Activated naive CD4-positive, alpha-beta T cell treated with anti-CD3 and anti-CD28 coated beads for 36 hours (primary cell): ENCODE data around the gene SHTN1. TPM values are rescaled to one million over a fixed set of nuclear protein-coding genes. Genes with fewer than 3 reads are reported as not detected.

ENCODE experiments used
- CTCF ChIA-PET: fragments of 350-600 bp; sonication (Branson Sonifier 250); formaldehyde crosslinking; loops from one replicate; lab custom pipeline; 2021; ENCODE audit warnings: antibody characterized with exemption; lab: Charles Lee
- DNase-seq: peaks from one replicate; pipeline ENCODE4 v3.0.0-alpha.2; 2020
- H3K27ac Mint-ChIP-seq: one replicate; pipeline ENCODE4 v1.8.0; 2021; ENCODE audit warnings: mild to moderate bottlenecking, mixed read lengths
- H3K27me3 Mint-ChIP-seq: one replicate; pipeline ENCODE4 v1.8.0; 2021; ENCODE audit warnings: low read depth, mixed read lengths
- H3K36me3 Mint-ChIP-seq: one replicate; pipeline ENCODE4 v1.8.0; 2021; ENCODE audit warnings: low read depth, mixed read lengths
- H3K4me1 Mint-ChIP-seq: one replicate; pipeline ENCODE4 v1.8.0; 2021; ENCODE audit warnings: low read depth, mixed read lengths
- H3K4me3 Mint-ChIP-seq: one replicate; pipeline ENCODE4 v1.8.0; 2021; ENCODE audit warnings: mild to moderate bottlenecking, moderate library complexity, mixed read lengths
- H3K9me3 Mint-ChIP-seq: one replicate; pipeline ENCODE4 v1.8.0; 2021; ENCODE audit warnings: mixed read lengths
- intact Hi-C: fragments of 100-400 bp; cut with micrococcal nuclease; formaldehyde crosslinking; loops from one replicate; pipeline ENCODE4 v1.15.1; 2023
- total RNA-seq, 2 experiments: library from RNA; stranded (reverse); gene quantifications; one replicate each; pipeline ENCODE4 v1.2.3, GENCODE V29; 2021

The SHTN1 gene
- total RNA-seq, 2 experiments from 2014 or later = 0.29 to 0.40 TPM

DNA sequence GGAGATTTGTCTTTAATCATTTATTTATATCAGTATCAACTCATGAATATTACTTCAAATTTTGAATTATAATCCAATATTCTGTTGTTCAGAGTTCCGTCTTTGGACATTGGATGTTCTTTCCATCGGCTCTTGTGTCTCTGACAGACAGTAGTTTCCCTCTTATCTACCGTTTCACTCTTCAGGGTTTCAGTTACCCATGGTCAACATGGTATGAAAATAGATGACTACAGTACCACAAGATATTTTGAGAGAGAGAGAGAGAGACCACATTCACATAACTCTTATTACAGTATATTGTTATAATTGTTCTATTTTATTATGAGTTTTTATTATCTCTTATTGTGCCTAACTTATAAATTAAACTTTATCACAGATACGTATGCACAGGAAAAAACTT lies 6.8 kb downstream of the SHTN1 start:
- Mint-ChIP-seq H3K4me3 (no peak overlapping the region), H3K27ac (no peak overlapping the region), H3K9me3 (no peaks in the 10 kb centered on the region), H3K36me3 (no peaks in the 10 kb centered on the region), H3K27me3 (peaks cover 38% of the 10 kb centered on the region), H3K4me1 (no peaks in the 10 kb centered on the region)
- CTCF ChIA-PET = no interaction called here
- intact Hi-C loops = no loop called here
- DNase-seq = no peak

DNA sequence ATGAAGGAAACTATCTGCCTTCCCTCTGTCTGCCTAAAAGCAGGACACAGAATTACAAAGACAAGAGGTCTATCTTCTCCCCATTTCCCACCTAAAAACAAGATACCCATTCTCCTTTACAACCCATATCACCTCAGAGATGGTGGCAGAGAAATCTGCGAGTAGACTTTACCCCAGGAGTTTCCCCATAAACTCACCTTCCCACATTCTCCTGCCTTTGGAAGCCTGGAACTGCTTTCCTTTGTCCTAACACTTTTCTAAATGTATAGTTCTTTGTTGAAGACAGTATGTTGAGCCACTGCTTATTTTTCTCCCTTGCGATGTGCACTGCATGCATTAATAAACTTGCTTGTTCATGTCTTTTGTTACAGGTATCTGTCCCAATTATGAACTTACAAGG lies 8.0 kb downstream of the SHTN1 start:
- peaks cover 35% of the 10 kb centered on the region for H3K27me3 Mint-ChIP-seq
- H3K27ac Mint-ChIP-seq = no peak overlapping the region

DNA sequence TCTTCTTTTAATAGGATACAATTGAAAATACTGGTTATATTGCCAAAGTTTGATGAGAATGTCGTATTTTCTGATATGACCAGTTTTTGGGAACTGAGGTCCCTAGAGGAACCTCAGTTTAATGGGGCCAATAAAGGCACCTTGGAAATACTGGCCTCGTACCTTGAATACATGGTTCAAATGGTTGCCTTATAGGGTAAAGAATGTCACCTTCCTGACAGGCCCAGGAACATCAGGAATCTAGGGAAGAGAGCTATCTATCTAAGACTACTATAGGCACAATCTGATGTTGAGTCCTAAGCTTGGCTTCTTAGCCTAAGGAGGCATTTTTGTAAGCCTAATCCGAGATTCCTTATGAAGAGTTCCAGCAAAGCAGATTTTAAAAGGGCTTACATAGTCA lies 9.3 kb downstream of the SHTN1 start:
- Mint-ChIP-seq H3K4me3 (no peak overlapping the region), H3K36me3 (no peaks in the 10 kb centered on the region), H3K27ac (no peak overlapping the region), H3K4me1 (no peaks in the 10 kb centered on the region), H3K27me3 (peaks cover 25% of the 10 kb centered on the region), H3K9me3 (no peaks in the 10 kb centered on the region)
- CTCF ChIA-PET = no interaction called here
- intact Hi-C loops = no loop called here
- no peak for DNase-seq

More for the DNA sequence above, 8.0 kb downstream of the SHTN1 start:
- Mint-ChIP-seq H3K9me3 (no peaks in the 10 kb centered on the region), H3K4me3 (no peak overlapping the region), H3K4me1 (no peaks in the 10 kb centered on the region), H3K36me3 (no peaks in the 10 kb centered on the region)
- CTCF ChIA-PET = no interaction called here
- intact Hi-C loops = no loop called here
- DNase-seq = no peak

DNA sequence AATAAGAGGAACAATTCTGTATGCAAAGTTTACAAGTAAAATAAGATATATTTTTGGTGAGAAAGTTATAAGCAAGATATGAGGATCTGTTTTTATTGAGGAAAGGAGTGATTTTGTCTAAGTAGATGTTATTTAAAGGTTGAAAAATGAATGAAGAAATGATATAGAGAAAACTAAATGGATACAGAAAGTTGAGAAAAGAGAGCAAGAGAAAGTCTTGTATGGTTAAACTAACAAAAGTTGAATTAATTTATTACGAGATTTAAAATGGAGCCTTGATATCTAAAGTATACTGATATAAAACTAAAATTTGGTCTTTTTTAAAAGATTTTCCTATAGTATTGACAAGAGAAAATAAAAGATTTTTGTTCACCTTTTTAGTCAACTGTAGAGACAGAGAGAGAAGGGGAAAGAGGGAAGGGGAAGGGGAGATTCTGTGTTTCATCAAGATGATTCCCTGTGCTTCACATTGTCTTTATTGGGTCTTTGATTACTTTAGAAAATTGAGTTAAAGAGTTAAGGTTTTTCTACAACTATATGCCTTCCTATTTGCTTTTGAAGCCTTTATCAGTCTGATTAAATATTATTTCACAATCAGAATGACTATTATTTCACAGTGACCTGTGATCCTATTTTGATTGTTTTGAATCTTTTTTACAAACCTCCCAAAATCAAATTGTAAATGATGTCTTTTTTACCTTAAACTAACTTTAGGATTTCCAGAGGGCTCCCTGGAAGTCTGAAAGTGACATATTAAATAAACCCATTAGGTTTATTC lies 10.7 kb downstream of the SHTN1 start:
- DNase-seq = no peak
- H3K27me3 Mint-ChIP-seq = peaks cover 18% of the 10 kb centered on the region
- intact Hi-C loops = no loop called here
- no peak overlapping the region for H3K4me3 Mint-ChIP-seq
- no peaks in the 10 kb centered on the region for H3K9me3 Mint-ChIP-seq
- no peaks in the 10 kb centered on the region for H3K4me1 Mint-ChIP-seq
- H3K27ac Mint-ChIP-seq = no peak overlapping the region
- CTCF ChIA-PET = no interaction called here
- H3K36me3 Mint-ChIP-seq = no peaks in the 10 kb centered on the region

DNA sequence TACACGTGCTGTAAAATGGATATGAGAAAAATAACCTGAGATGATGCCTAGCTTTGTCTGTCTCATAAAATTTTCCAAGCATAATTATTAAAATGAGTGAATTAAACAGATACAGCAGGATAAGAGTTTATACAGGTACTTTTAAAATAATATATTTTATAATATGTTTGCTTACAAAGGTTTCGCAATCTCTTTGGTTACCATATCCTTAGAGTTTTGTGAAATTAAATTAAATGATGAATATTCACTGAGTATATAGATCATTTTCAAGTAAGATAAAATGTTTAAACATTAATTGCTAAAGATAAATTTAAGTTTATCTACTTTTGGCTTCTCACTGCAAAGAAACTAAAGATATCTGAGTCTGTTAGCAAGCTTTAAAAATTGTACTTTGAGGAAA lies 11.4 kb downstream of the SHTN1 start:
- intact Hi-C loops = no loop called here
- Mint-ChIP-seq H3K27ac (no peak overlapping the region), H3K4me1 (no peaks in the 10 kb centered on the region), H3K27me3 (peaks cover 18% of the 10 kb centered on the region), H3K36me3 (no peaks in the 10 kb centered on the region), H3K4me3 (no peak overlapping the region), H3K9me3 (no peaks in the 10 kb centered on the region)
- CTCF ChIA-PET = no interaction called here
- no peak for DNase-seq

DNA sequence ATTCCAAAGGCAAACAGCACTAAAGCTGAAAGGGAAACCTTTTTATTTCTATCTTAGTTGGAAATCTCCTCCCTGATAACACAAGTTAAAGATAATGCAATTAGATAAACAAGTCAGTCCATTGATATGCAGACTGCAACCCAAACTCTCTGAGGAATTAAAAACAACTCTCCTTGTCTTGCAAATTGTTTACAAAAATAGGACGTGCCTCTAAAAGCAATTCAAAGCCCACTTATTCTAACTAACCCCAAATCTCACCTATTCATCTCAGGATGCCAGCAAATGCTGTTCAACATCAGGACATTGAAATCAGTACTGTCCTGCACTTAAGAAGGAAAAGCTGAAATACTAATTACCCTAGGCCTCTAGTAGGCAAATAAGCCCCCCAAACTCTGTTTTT lies 12.8 kb downstream of the SHTN1 start:
- Mint-ChIP-seq H3K4me3 (no peak overlapping the region), H3K9me3 (no peaks in the 10 kb centered on the region), H3K4me1 (no peaks in the 10 kb centered on the region), H3K36me3 (no peaks in the 10 kb centered on the region), H3K27ac (no peak overlapping the region), H3K27me3 (peaks cover 18% of the 10 kb centered on the region)
- CTCF ChIA-PET = interaction anchor here (0.6 kb wide), 1 partner anchor 36 kb away, joined by 4 read pairs; no protein-coding TSS in a partner anchor
- no peak for DNase-seq
- intact Hi-C loops = no loop called here

DNA sequence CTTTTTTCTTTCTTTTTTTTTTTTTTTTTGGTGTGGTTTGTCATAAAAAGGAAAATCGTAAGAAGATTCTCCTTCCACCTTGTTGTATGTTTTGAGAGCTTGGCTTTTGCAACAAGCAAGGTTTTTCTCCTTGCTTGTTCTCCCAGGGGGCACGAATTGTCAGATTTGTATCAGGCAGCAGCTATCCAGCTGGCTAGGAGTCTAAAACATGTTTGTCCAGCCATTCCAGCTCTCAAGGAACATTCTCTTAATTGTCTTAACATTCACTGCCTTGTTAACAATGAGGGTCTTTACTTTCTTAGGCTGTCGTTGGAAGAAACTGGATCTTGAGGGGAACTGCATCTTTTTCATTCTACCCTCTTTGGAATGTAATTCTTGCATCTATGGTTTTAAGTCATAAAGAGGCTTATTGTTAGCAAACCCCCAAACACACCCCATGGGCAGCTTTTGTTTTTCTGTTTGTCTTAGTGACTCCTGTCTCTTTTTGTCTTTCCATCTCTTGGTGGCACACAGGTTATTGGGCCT lies 14.6 kb downstream of the SHTN1 start:
- CTCF ChIA-PET = interaction anchor here (0.7 kb wide), 1 partner anchor 11 kb away, joined by 5 read pairs; no protein-coding TSS in a partner anchor
- H3K9me3 Mint-ChIP-seq = no peaks in the 10 kb centered on the region
- no peak overlapping the region for H3K4me3 Mint-ChIP-seq
- H3K27ac Mint-ChIP-seq = no peak overlapping the region
- intact Hi-C loops = no loop called here
- peaks cover 7% of the 10 kb centered on the region for H3K27me3 Mint-ChIP-seq
- no peak for DNase-seq
- no peaks in the 10 kb centered on the region for H3K4me1 Mint-ChIP-seq
- H3K36me3 Mint-ChIP-seq = no peaks in the 10 kb centered on the region

DNA sequence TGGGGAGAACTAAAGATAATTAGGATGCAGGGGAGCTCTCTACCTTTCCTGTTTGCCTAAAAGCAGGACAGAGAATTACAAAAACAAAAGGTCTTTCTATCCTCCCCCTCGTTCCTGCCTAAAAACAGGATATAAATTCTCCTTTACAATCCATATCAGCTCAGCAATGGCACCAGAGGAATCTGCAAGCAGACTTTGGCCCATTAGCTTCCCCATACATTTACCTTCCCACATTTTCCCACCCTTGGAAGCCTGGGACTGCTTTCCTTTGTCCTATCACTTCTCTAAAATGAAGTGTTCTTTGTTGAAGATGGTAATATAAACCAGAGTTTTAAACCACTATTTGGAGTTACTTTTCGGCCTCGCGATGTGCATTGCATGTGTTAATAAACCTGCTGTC lies 15.5 kb downstream of the SHTN1 start:
- Mint-ChIP-seq H3K27ac (no peak overlapping the region), H3K27me3 (peaks cover 6% of the 10 kb centered on the region), H3K4me3 (no peak overlapping the region), H3K36me3 (no peaks in the 10 kb centered on the region), H3K9me3 (no peaks in the 10 kb centered on the region), H3K4me1 (no peaks in the 10 kb centered on the region)
- DNase-seq = no peak
- CTCF ChIA-PET = interaction anchor here (1.5 kb wide), 1 partner anchor 186 kb away, joined by 5 read pairs; no protein-coding TSS in a partner anchor
- intact Hi-C loops = no loop called here

DNA sequence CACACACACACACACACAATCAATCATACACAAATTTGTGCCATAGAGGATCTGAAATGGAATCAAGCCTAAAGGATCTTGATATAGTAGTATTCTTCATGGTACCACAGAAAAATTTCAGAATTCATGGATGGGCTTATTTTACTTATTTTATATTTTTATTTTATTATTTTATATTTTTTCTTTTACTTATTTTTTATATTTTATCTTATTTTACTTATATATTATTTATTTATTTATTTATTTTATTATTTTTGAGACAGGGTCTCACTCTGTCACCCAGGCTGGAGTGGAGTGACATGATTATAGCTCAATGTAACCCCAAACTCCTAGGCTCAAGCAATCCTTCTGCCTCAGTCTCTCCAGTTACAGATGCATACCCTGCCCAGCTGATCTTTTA lies 16.7 kb downstream of the SHTN1 start:
- no peaks in the 10 kb centered on the region for H3K4me1 Mint-ChIP-seq
- CTCF ChIA-PET = interaction anchor here (1.5 kb wide), 1 partner anchor 187 kb away, joined by 5 read pairs; no protein-coding TSS in a partner anchor
- intact Hi-C loops = no loop called here
- no peak for DNase-seq
- H3K27ac Mint-ChIP-seq = no peak overlapping the region
- H3K4me3 Mint-ChIP-seq = no peak overlapping the region
- H3K27me3 Mint-ChIP-seq = peaks cover 6% of the 10 kb centered on the region
- no peaks in the 10 kb centered on the region for H3K9me3 Mint-ChIP-seq
- H3K36me3 Mint-ChIP-seq = no peaks in the 10 kb centered on the region

DNA sequence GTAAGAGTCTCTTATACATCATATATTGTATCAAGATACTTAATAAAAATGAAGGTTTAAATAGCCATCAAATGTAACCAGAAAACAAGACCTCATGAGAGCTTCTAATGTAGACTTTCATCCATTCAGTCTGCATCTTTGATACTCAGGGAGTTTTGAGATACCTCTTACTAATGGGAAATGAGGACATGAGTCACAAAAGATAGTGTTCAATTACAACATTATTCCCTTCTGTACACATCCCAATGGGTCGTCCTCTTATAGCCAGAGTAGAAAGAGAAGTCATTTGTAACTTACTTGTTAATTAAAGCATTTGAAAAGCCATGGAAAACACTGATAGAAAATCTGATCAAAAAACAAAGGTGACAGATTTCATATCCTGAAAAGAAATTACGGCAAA lies 19.4 kb downstream of the SHTN1 start:
- CTCF ChIA-PET = no interaction called here
- no peaks in the 10 kb centered on the region for H3K4me1 Mint-ChIP-seq
- intact Hi-C loops = no loop called here

DNA sequence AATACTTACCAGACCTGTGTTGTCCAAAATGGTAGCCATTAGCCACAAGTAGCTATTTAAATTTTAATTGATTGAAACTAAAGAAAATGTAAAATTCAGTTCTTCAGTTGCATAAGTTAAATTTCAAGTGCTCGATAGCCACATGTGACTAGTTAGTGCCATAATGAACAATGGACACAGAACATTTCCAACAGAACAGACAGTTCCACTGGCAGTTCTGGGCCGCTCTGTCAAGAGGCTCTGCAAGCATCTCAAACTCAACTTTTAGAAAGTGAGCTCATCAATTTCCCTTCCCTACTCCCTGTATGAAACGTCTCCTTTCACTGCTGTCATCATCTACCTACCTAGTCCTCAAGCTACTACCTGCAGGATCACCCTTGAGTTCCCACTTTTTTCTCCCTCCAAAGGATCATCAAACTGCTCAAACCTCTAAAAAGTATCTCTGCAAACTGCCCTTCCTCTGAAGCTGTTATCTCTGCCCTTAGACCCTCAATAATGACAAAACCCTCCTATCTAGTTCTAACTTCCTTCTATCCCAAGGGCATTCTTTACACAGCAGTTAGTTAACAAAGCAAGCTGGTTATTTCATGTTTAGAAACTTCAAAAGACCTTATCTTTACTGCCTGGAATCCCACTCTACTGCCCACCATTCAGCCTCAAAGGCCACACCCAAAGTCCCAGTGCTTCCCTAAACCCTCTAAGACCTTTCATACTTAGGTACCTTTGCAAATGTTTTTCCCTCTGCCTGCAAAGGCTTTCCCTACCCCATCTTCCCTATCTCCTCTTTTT lies 20.6 kb downstream of the SHTN1 start:
- Mint-ChIP-seq H3K4me3 (no peak overlapping the region), H3K4me1 (no peaks in the 10 kb centered on the region), H3K27ac (no peak overlapping the region), H3K36me3 (no peaks in the 10 kb centered on the region), H3K9me3 (no peaks in the 10 kb centered on the region), H3K27me3 (peaks cover 13% of the 10 kb centered on the region)
- intact Hi-C loops = no loop called here
- CTCF ChIA-PET = interaction anchor here (0.9 kb wide), 1 partner anchor 191 kb away, joined by 3 read pairs; no protein-coding TSS in a partner anchor
- DNase-seq = no peak

More for the DNA sequence above, 19.4 kb downstream of the SHTN1 start:
- Mint-ChIP-seq H3K4me3 (no peak overlapping the region), H3K36me3 (no peaks in the 10 kb centered on the region), H3K27me3 (peaks cover 8% of the 10 kb centered on the region), H3K9me3 (no peaks in the 10 kb centered on the region), H3K27ac (no peak overlapping the region)
- DNase-seq = no peak

DNA sequence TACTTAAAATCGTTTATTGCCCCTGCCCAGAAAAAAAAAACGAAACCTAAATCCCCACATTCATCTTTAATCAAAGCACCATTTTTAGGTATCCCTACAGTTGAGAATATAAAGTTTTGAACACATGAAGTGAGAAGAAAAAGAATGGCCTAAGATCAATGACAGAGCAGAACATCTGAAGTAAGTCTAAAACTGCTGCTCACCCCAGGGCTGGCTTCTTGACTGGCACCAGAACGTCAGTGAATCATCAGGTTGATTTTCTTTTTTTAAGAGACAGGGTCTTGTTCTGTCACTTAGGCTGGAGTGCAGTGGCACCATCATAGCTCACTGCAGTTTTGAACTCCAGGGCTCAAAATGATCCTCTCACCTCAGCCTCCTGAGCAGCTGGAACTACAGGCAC lies 24.9 kb downstream of the SHTN1 start:
- Mint-ChIP-seq H3K4me1 (no peaks in the 10 kb centered on the region), H3K9me3 (no peaks in the 10 kb centered on the region), H3K27me3 (peaks cover 15% of the 10 kb centered on the region), H3K4me3 (no peak overlapping the region), H3K36me3 (no peaks in the 10 kb centered on the region), H3K27ac (no peak overlapping the region)
- intact Hi-C loops = no loop called here
- DNase-seq = no peak
- CTCF ChIA-PET = no interaction called here
